Nephron progenitor cell (in vitro differentiated cells): ENCODE results near the gene HAUS7.

Experiments used
- DNase-seq: peaks from one replicate; pipeline ENCODE4 v3.0.0; 2021
- H3K27ac Mint-ChIP-seq: 2 replicates; pipeline ENCODE4 v1.8.0; 2021; ENCODE audit warnings: mild to moderate bottlenecking, moderate library complexity, mixed read lengths
- H3K27me3 Mint-ChIP-seq: 2 replicates; pipeline ENCODE4 v1.8.0; 2021; ENCODE audit warnings: mild to moderate bottlenecking, low read depth, mixed read lengths; ENCODE audit not compliant: poor library complexity
- H3K36me3 Mint-ChIP-seq: 2 replicates; pipeline ENCODE4 v1.8.0; 2021; ENCODE audit warnings: low read depth, mixed read lengths
- H3K4me1 Mint-ChIP-seq: 2 replicates; pipeline ENCODE4 v1.8.0; 2021; ENCODE audit warnings: mixed read lengths
- H3K4me3 Mint-ChIP-seq: 2 replicates; pipeline ENCODE4 v1.8.0; 2021; ENCODE audit warnings: mild to moderate bottlenecking, moderate library complexity, mixed read lengths
- H3K9me3 Mint-ChIP-seq: 2 replicates; pipeline ENCODE4 v1.8.0; 2021; ENCODE audit warnings: mild to moderate bottlenecking, moderate library complexity, mixed read lengths
- CTCF ChIP-seq: fragments of 200-600 bp; sonication (generic); IDR thresholded peaks from 2 replicates; pipeline ENCODE4 v1.5.0; 2021; ENCODE audit warnings: antibody characterized with exemption

HAUS7 gene

GRCh38 chrX:153433781-153434285 is 36.5 kb downstream of the HAUS7 start:
- peaks cover 72% of the 10 kb centered on the region for H3K9me3 Mint-ChIP-seq
- H3K36me3 Mint-ChIP-seq = no peaks in the 10 kb centered on the region
- no peak for DNase-seq
- peaks cover 18% of the 10 kb centered on the region for H3K27me3 Mint-ChIP-seq
- TF ChIP-seq CTCF = no peak
- no peaks in the 10 kb centered on the region for H3K4me1 Mint-ChIP-seq
- H3K4me3 Mint-ChIP-seq = no peak overlapping the region
- H3K27ac Mint-ChIP-seq = no peak overlapping the region

DNA sequence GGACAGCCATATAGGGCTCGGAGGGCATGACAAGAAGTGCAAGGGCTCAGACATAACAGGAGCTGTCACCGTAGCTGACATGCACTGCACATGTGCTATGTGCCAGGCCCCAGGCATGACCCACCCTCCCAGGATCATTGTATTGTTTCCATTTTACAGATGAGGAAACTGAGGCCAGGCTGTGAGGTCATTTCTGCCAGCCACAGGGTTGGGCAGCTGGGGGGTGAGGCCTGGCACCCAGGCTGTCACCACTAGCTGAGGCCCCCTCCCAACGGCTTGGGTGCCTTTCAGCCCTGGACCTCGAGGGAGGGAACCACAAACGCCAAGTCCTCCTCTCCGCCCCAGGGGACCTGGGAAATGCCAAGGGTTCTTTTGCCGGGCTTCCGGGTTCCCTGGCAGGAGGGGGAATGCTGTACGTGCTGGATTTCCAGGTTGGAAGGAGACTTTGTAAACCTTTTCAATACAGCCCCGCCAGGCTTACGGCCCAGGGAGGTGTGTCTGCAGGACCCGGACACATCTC is 37.2 kb downstream of the HAUS7 start:
- Mint-ChIP-seq H3K27me3 (peaks cover 18% of the 10 kb centered on the region), H3K9me3 (peaks cover 72% of the 10 kb centered on the region)
- no peak for TF ChIP-seq CTCF

DNA sequence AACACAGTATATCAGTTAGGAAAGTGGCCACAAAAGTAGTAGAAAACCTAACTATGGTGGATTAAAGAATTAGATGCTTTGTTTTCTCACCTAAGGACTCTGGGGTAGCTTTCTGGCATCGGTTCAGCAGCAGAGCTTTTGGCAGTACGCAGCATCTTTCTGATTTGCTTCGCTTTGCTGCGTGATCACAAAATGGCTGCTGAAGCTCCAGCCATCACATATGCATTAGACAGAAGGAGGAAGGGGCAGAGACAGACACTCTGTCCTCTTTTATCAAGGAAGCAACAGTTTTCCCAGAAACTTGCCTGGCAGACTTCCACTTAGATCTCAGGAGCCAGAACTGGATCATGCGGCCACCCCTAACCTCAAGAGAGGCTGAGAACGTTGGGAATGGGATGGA is 39.6 kb downstream of the HAUS7 start:
- Mint-ChIP-seq H3K27me3 (peaks cover 15% of the 10 kb centered on the region), H3K27ac (no peak overlapping the region), H3K4me1 (no peaks in the 10 kb centered on the region), H3K4me3 (no peak overlapping the region), H3K9me3 (peaks cover 72% of the 10 kb centered on the region), H3K36me3 (no peaks in the 10 kb centered on the region)
- DNase-seq = no peak
- TF ChIP-seq CTCF = no peak

More for the DNA sequence above, 37.2 kb downstream of the HAUS7 start:
- Mint-ChIP-seq H3K27ac (no peak overlapping the region), H3K4me1 (no peaks in the 10 kb centered on the region), H3K4me3 (no peak overlapping the region), H3K36me3 (no peaks in the 10 kb centered on the region)
- no peak for DNase-seq

DNA sequence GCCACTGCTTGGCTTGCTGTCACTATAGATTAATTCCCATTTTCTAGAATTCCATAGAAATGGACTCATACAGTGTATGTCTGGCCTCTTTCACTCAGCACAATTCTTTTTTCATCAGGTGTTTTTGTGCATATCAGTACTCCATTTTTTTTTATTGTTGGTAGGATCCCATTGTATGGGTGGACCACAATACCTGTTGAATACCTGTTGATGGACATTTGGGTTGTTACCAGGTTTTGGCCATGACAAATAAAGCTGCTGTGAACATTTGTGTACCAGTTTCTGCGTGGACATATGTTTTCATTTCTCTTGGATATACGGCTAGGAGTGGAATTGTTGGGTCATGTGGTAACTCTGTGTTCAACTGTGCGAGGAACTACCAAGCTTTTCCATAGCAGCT is 44.2 kb downstream of the HAUS7 start:
- no peak for DNase-seq
- Mint-ChIP-seq H3K27me3 (peaks cover 14% of the 10 kb centered on the region), H3K9me3 (peaks cover 80% of the 10 kb centered on the region), H3K36me3 (no peaks in the 10 kb centered on the region), H3K27ac (no peak overlapping the region), H3K4me1 (no peaks in the 10 kb centered on the region), H3K4me3 (no peak overlapping the region)
- TF ChIP-seq CTCF = no peak

DNA sequence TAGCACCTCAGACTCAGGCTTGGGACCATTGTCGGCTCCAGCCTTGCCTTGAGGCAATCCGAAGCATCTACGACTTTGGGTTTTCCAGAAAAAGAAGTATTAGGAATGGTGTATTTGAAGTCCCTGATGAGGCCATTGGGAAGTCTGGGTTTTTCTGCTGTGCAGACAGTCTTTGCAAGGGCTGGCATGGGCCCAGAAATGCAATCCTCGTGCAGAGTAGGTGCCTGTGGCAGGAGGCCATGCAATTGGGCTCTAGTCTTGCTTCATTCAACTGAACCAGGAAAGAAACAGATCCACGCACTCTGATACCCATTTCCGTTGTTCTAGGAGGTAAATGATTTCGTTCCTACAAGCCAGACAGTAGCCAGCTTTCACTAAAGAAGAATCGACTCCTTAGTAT is 46.7 kb downstream of the HAUS7 start:
- Mint-ChIP-seq H3K4me3 (no peak overlapping the region), H3K36me3 (no peaks in the 10 kb centered on the region), H3K27me3 (peaks cover 7% of the 10 kb centered on the region), H3K27ac (no peak overlapping the region), H3K4me1 (peaks cover under 1% of the 10 kb centered on the region), H3K9me3 (peaks cover 72% of the 10 kb centered on the region)
- DNase-seq = no peak
- no peak for TF ChIP-seq CTCF

GRCh38 chrX:153421856-153422255 is 48.5 kb downstream of the HAUS7 start:
- H3K36me3 Mint-ChIP-seq = no peaks in the 10 kb centered on the region
- peaks cover 7% of the 10 kb centered on the region for H3K27me3 Mint-ChIP-seq
- no peak for TF ChIP-seq CTCF
- no peak overlapping the region for H3K27ac Mint-ChIP-seq
- H3K4me1 Mint-ChIP-seq = peaks cover 16% of the 10 kb centered on the region
- H3K9me3 Mint-ChIP-seq = peaks cover 68% of the 10 kb centered on the region
- no peak overlapping the region for H3K4me3 Mint-ChIP-seq
- no peak for DNase-seq
